ENCODE measurements around the gene RASAL1.

The RASAL1 gene

GRCh38 chr12:113063396-113064350, 71.9 kb downstream of the RASAL1 start:
- DNase-seq (ENCODE audit: low read depth) = no peak
- no peak overlapping the region for H3K4me3 ChIP-seq (ENCODE audit: low read length)
- TF ChIP-seq CTCF (IDR thresholded peaks at IDR 0.05; ENCODE audit: insufficient read depth, low read depth, low read length, missing control alignments) = no peak

DNA sequence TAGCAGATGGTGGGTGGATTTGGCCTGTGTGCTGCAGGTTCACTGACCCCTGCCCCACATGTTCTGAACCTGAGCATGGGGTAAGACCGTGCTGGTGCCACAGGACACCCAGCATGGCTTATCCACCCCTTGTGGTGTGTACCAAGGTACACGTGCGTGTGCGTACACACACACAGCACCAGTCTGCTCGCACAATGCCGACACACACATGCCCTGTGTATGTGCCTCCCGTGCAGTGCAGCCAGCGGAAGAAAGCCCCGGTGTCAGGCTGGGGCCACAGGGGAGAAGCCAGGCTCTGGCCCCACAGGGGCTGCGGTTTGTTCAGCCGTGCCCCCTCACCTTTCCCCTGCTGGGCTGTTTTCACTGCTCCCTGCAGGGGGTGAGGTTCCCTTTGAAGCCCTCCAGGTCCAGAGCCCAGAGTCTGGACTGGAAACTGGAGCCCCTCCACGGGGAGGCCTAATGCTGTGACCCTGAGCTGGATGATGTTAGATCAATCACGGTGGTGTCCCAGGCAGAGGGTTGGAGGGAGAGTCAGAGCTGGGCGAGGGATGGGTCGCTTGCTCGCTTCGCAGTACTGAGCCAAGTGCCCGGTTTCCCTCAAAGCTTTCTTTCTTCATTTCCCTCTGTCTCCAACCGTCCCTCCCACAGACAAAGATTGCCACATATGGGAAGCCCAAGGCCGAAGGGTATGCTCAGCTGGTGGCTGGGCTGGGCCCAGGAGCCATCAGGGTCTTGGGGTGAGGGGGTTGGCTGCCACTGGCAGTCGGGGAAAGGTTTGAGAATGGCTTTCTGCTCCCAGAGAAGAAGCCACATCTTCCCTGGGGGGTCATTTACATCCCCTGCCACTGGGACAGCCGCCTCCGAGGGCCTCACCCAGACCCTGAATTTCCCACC, 72.8 kb downstream of the RASAL1 start:
- DNase-seq (ENCODE audit: low read depth) = no peak
- no peak overlapping the region for H3K4me3 ChIP-seq (ENCODE audit: low read length)
- TF ChIP-seq CTCF (IDR thresholded peaks at IDR 0.05; ENCODE audit: insufficient read depth, low read depth, low read length, missing control alignments) = no peak

DNA sequence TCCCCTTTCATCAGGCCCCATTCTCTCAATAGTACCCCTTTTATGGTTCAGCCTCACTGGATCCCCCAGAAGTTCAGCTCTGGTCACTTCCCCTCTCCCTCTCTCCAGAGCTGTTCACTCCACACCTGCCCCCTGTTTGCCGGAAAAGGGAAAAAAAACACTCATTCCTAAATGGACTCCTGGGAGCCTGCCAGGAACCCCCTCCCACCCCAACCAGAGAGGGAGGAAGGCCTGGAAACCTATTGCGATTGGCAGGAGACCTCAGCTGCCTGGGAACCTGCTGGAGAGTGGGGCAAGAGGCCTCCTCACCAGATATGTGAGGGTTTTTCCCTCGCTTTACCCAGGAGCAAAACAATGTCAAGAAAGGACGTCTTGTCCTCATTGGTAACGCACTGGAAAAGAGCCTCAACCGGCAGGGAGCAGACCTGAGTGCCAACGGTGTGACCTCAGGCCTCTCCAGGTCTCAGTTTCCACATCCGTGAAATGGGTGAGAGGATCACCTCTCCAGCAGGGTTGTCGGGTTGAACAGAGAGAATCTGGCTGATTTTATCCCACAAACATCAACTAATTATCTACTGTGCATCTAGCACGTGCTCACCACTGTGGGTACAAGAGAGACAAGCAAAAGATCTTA, 74.4 kb downstream of the RASAL1 start:
- no peak overlapping the region for H3K4me3 ChIP-seq (ENCODE audit: low read length)
- no peak for DNase-seq (ENCODE audit: low read depth)
- no peak for TF ChIP-seq CTCF (IDR thresholded peaks at IDR 0.05; ENCODE audit: insufficient read depth, low read depth, low read length, missing control alignments)

- TF ChIP-seq CTCF (IDR thresholded peaks at IDR 0.05; ENCODE audit: insufficient read depth, low read depth, low read length, missing control alignments) = no peak
- no peak overlapping the region for H3K4me3 ChIP-seq (ENCODE audit: low read length)
- no peak for DNase-seq (ENCODE audit: low read depth)
Measured at GRCh38 chr12:113060336-113060960, 75.1 kb downstream of the RASAL1 start.

GRCh38 chr12:113059071-113059595, 76.4 kb downstream of the RASAL1 start:
- DNase-seq (ENCODE audit: low read depth) = no peak
- H3K4me3 ChIP-seq (ENCODE audit: low read length) = no peak overlapping the region
- no peak for TF ChIP-seq CTCF (IDR thresholded peaks at IDR 0.05; ENCODE audit: insufficient read depth, low read depth, low read length, missing control alignments)

- no peak overlapping the region for H3K4me3 ChIP-seq (ENCODE audit: low read length)
- no peak for DNase-seq (ENCODE audit: low read depth)
- no peak for TF ChIP-seq CTCF (IDR thresholded peaks at IDR 0.05; ENCODE audit: insufficient read depth, low read depth, low read length, missing control alignments)
Measured at GRCh38 chr12:113058553-113058952, 77.0 kb downstream of the RASAL1 start.
